COLO668 (cell line): ENCODE measurements around the gene DCTN2.
A peak's percentile ranks its signal among the peaks of the same experiment; 100 is the strongest.
"Not testable (repeated sequence)": the region's sequence is repeated elsewhere in the genome, so short reads cannot be mapped to it uniquely, and the experiment has no call there.

ENCODE experiments used
- DNase-seq: peaks from one replicate; lab custom pipeline; 2025; ENCODE audit not compliant: unreplicated experiment; lab: John Stamatoyannopoulos, UW

The DCTN2 gene

GRCh38 chr12:57577981-57578758, 31.2 kb upstream of the DCTN2 start:
- DNase-seq = no peak

- DNase-seq = no peak
Observed at GRCh38 chr12:57576613-57577160, 29.7 kb upstream of the DCTN2 start.

GRCh38 chr12:57575771-57576612, 29.0 kb upstream of the DCTN2 start:
- peak; percentile 21 for DNase-seq

- no peak for DNase-seq
Observed at GRCh38 chr12:57574795-57575194, 27.8 kb upstream of the DCTN2 start.

- DNase-seq = no peak
Observed at GRCh38 chr12:57571926-57572762, 25.2 kb upstream of the DCTN2 start.

GRCh38 chr12:57570438-57570837, 23.4 kb upstream of the DCTN2 start:
- DNase-seq = not testable (repeated sequence)

- DNase-seq = no peak
Observed at GRCh38 chr12:57569858-57570257, 22.9 kb upstream of the DCTN2 start.

GRCh38 chr12:57568838-57569237, 21.8 kb upstream of the DCTN2 start:
- no peak for DNase-seq

GRCh38 chr12:57564178-57564740, 17.3 kb upstream of the DCTN2 start:
- no peak for DNase-seq

- no peak for DNase-seq
Observed at GRCh38 chr12:57563358-57563757, 16.4 kb upstream of the DCTN2 start.

GRCh38 chr12:57561117-57561516, 14.1 kb upstream of the DCTN2 start:
- DNase-seq = not testable (repeated sequence)

GRCh38 chr12:57560516-57560915, 13.5 kb upstream of the DCTN2 start:
- no peak for DNase-seq

GRCh38 chr12:57558864-57559263, 11.9 kb upstream of the DCTN2 start:
- DNase-seq = no peak

- DNase-seq = no peak
Observed at GRCh38 chr12:57554897-57555296, 7.9 kb upstream of the DCTN2 start.

- DNase-seq = no peak
Observed at GRCh38 chr12:57554453-57554852, 7.5 kb upstream of the DCTN2 start.

- DNase-seq = no peak
Observed at GRCh38 chr12:57553343-57554202, 6.6 kb upstream of the DCTN2 start.

GRCh38 chr12:57552835-57553313, 5.9 kb upstream of the DCTN2 start:
- DNase-seq = no peak

GRCh38 chr12:57552306-57552651, 5.3 kb upstream of the DCTN2 start:
- no peak for DNase-seq

- DNase-seq = no peak
Observed at GRCh38 chr12:57551637-57552305, 4.8 kb upstream of the DCTN2 start.
